Keratinocyte (primary cell): ENCODE data around the gene ZBTB7A. TPM values are rescaled to one million over a fixed set of nuclear protein-coding genes. Genes with fewer than 3 reads are reported as not detected.

ENCODE experiments used
- DNase-seq: peaks from one replicate; pipeline ENCODE4 v3.0.0-alpha.2; 2011; ENCODE audit warnings: low read depth, missing footprints, low spot score
- FAIRE-seq: peaks from 2 replicates; lab custom pipeline; 2011; peaks lifted over from hg19 to GRCh38; lab: Jason Lieb, UNC
- H2AFZ ChIP-seq: 2 replicates; pipeline ENCODE4 v1.6.0; 2012; ENCODE audit warnings: low read length, control low read depth, inconsistent platforms; ENCODE audit not compliant: control insufficient read depth
- H3K27ac ChIP-seq: 2 replicates; pipeline ENCODE4 v1.5.1; 2011; ENCODE audit warnings: low read length; ENCODE audit not compliant: control insufficient read depth, insufficient read depth
- H3K27me3 ChIP-seq: 3 replicates; pipeline ENCODE4 v1.6.0; 2011; ENCODE audit warnings: low read length; ENCODE audit not compliant: control insufficient read depth, insufficient read depth; ENCODE audit errors: extremely low read depth
- H3K36me3 ChIP-seq, 2 experiments: 2 replicates in 1 of 2; 3 replicates in 1 of 2; pipeline ENCODE4 v1.5.1; 2011; ENCODE audit warnings: low read length in 2 of 2, mild to moderate bottlenecking in 1 of 2; ENCODE audit not compliant: control insufficient read depth in 2 of 2, insufficient read depth in 2 of 2; ENCODE audit errors: extremely low read depth in 1 of 2
- H3K4me1 ChIP-seq: 3 replicates; pipeline ENCODE4 v1.5.1; 2011; ENCODE audit warnings: low read length; ENCODE audit not compliant: control insufficient read depth, insufficient read depth; ENCODE audit errors: extremely low read depth
- H3K4me2 ChIP-seq: 3 replicates; pipeline ENCODE4 v1.6.0; 2011; ENCODE audit warnings: low read depth, low read length; ENCODE audit not compliant: control insufficient read depth, insufficient read depth; ENCODE audit errors: extremely low read depth
- H3K4me3 ChIP-seq, 3 experiments: fragments of 200-600 bp in 1 of 3; sonication (generic) in 1 of 3; 2 replicates in 2 of 3; 3 replicates in 1 of 3; pipeline ENCODE4 v1.5.1; 2011 to 2016; ENCODE audit warnings: low read length in 3 of 3, mild to moderate bottlenecking in 3 of 3, control low read depth in 2 of 3, inconsistent platforms in 1 of 3, low read depth in 1 of 3, mixed read lengths in 1 of 3, mixed run types in 1 of 3, moderate library complexity in 1 of 3; ENCODE audit not compliant: control insufficient read depth in 2 of 3, insufficient read depth in 2 of 3; ENCODE audit errors: extremely low read depth in 1 of 3
- H3K79me2 ChIP-seq: 2 replicates; pipeline ENCODE4 v1.6.0; 2012; ENCODE audit warnings: low read length; ENCODE audit not compliant: control insufficient read depth, insufficient read depth
- H3K9ac ChIP-seq: 3 replicates; pipeline ENCODE4 v1.6.0; 2011; ENCODE audit warnings: low read length; ENCODE audit not compliant: control insufficient read depth, insufficient read depth; ENCODE audit errors: extremely low read depth
- H3K9me1 ChIP-seq: 3 replicates; pipeline ENCODE4 v1.6.0; 2011; ENCODE audit warnings: low read length; ENCODE audit not compliant: control insufficient read depth, insufficient read depth; ENCODE audit errors: extremely low read depth
- H3K9me3 ChIP-seq: 2 replicates; pipeline ENCODE4 v1.5.1; 2012; ENCODE audit warnings: low read depth, low read length; ENCODE audit not compliant: control insufficient read depth
- H4K20me1 ChIP-seq: 3 replicates; pipeline ENCODE4 v1.6.0; 2011; ENCODE audit warnings: low read length; ENCODE audit not compliant: control insufficient read depth, insufficient read depth; ENCODE audit errors: extremely low read depth
- EZH2 ChIP-seq: IDR thresholded peaks from one replicate; pipeline ENCODE4 v1.6.1; 2012; ENCODE audit warnings: inconsistent platforms, mild to moderate bottlenecking, low read length, moderate library complexity
- dilution Hi-C: fragments of 300-500 bp; cut with MboI; formaldehyde crosslinking; loops from one replicate; pipeline ENCODE4 v1.7.0; 2020; ENCODE audit warnings: low sequenced_read_pairs; ENCODE audit not compliant: extremely low pct_ligation_motif_present
- polyA plus RNA-seq, 5 experiments: library from polyadenylated mRNA; depleted of rRNA in 3 of 5; stranded (reverse) in 3 of 5; stranded (forward) in 1 of 5; unstranded in 1 of 5; fragments of >200 nt; gene quantifications; 1 replicate in 1 of 5; 2 replicates in 3 of 5; 3 replicates in 1 of 5; pipeline versions ENCODE4 v1.2.1 to v1.2.3, GENCODE V29; 2011 to 2012; ENCODE audit warnings: missing spikeins in 2 of 5, low read depth in 1 of 5, low replicate concordance in 1 of 5
- TF ChIP-seq, protein P1 (sequence below), 3 experiments: IDR thresholded peaks in 1 of 3; conservative IDR thresholded peaks in 1 of 3; optimal IDR thresholded peaks in 1 of 3; 2 replicates in 2 of 3; 3 replicates in 1 of 3; pipeline versions ENCODE3 to v1.5.1; 2011; ENCODE audit warnings: low read length in 3 of 3, mild to moderate bottlenecking in 3 of 3, moderate library complexity in 2 of 3, control low read depth in 1 of 3, inconsistent platforms in 1 of 3; ENCODE audit not compliant: insufficient read depth in 2 of 3; ENCODE audit errors: extremely low read depth in 1 of 3

The ZBTB7A gene
- polyA plus RNA-seq, 1 donor (not counting 4 experiments of a cell fraction or from before 2014, with no cell fraction given) = 3.7 TPM

DNA sequence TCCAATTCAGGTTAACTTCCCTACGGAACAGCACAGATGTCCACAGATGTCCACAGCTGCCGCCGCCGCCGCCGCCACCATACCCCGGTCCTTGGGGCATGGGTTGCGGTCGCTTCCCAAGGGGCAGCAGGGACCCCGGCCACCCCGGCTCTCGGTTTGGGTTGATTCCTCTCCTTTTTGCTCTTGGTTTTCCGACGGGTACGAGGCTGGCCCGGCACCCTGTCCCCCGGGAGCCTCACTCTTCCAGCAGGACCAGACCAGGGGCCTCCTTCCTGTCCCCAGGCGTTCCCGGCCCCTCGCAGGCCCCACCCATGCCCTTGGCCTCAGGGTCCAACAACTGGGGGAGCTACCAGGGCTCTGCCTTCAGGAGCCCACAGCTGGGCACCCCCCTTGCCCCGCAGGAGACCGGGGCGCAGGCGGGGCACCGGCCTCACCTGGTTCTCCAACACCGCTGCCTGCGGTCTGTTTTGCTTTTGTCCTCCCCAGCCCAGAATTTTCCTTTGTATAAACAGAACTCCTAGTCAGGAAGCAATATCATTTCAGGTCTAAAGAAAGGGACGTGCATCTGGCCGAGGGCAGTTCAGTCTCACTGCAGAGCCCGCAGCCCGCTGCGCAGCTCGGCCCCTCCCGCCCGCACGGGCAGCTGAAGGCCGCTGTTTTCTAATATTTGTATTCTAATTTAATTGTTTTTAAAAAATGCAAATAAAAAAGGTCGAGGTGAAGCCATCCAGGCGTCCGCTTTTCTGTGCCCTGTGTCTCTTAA lies 27.9 kb downstream of the ZBTB7A start:
- H4K20me1 ChIP-seq = peaks cover 6% of the 10 kb centered on the region
- H3K79me2 ChIP-seq = peaks cover under 1% of the 10 kb centered on the region
- no peak overlapping the region for H3K9ac ChIP-seq
- dilution Hi-C loops = no loop called here
- no peaks in the 10 kb centered on the region for H3K4me1 ChIP-seq
- DNase-seq (no peak), FAIRE-seq (no peak)
- no peak overlapping the region for H3K4me2 ChIP-seq
- TF ChIP-seq, protein P1, sequence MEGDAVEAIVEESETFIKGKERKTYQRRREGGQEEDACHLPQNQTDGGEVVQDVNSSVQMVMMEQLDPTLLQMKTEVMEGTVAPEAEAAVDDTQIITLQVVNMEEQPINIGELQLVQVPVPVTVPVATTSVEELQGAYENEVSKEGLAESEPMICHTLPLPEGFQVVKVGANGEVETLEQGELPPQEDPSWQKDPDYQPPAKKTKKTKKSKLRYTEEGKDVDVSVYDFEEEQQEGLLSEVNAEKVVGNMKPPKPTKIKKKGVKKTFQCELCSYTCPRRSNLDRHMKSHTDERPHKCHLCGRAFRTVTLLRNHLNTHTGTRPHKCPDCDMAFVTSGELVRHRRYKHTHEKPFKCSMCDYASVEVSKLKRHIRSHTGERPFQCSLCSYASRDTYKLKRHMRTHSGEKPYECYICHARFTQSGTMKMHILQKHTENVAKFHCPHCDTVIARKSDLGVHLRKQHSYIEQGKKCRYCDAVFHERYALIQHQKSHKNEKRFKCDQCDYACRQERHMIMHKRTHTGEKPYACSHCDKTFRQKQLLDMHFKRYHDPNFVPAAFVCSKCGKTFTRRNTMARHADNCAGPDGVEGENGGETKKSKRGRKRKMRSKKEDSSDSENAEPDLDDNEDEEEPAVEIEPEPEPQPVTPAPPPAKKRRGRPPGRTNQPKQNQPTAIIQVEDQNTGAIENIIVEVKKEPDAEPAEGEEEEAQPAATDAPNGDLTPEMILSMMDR (optimal IDR thresholded peaks at IDR 0.05 in 1 of 3, IDR thresholded peaks at IDR 0.05 in 1 of 3, conservative IDR thresholded peaks at IDR 0.05 in 1 of 3; ENCODE audit: extremely low read depth in 1 of 3, insufficient read depth in 2 of 3, low read length in 3 of 3) = no peak
- TF ChIP-seq EZH2 = no peak
- H3K27ac ChIP-seq = no peak overlapping the region
- H2AFZ ChIP-seq = no peak overlapping the region
- H3K9me3 ChIP-seq = peaks cover 3% of the 10 kb centered on the region
- H3K9me1 ChIP-seq = no peaks in the 10 kb centered on the region
- no peaks in the 10 kb centered on the region for H3K27me3 ChIP-seq
- H3K4me3 ChIP-seq = no peak overlapping the region
- peaks cover 8 to 11% of the 10 kb centered on the region in 2 experiments for H3K36me3 ChIP-seq

DNA sequence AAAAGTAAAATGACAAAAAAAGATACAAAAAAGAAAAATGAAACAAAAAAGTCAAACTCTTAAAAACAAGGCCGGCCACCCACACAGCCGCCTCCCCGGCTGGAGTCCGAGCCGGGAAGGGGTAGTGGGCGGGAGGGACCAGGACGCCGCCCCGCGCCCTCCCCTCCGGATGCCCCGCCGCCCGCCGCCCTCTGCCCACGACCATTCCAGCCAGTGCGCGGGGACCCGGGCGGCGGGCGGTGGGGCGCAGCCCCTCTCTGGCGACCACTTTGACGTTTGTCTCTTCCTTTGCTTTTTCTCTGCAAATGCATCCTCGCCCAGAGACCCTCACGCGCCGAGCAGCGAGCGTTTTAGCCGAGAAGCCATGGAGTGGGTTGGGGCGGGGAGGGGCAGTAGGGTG lies 28.6 kb downstream of the ZBTB7A start:
- dilution Hi-C loops = no loop called here
- FAIRE-seq (no peak), DNase-seq (no peak)
- Histone ChIP-seq H3K9ac (no peak overlapping the region), H3K9me3 (peaks cover 3% of the 10 kb centered on the region), H3K79me2 (no peaks in the 10 kb centered on the region), H3K27me3 (no peaks in the 10 kb centered on the region), H3K4me1 (no peaks in the 10 kb centered on the region), H3K36me3 (peaks cover 8 to 15% of the 10 kb centered on the region in 2 experiments), H3K4me3 (no peak overlapping the region), H4K20me1 (peaks cover 6% of the 10 kb centered on the region), H3K27ac (no peak overlapping the region), H2AFZ (no peak overlapping the region), H3K4me2 (no peak overlapping the region), H3K9me1 (no peaks in the 10 kb centered on the region)
- TF ChIP-seq, protein P1 (optimal IDR thresholded peaks at IDR 0.05 in 1 of 3, IDR thresholded peaks at IDR 0.05 in 1 of 3, conservative IDR thresholded peaks at IDR 0.05 in 1 of 3; ENCODE audit: extremely low read depth in 1 of 3, insufficient read depth in 2 of 3, low read length in 3 of 3) = no peak
